Measurements from ENCODE around the gene MAP4K4. TPM values are rescaled to one million over a fixed set of nuclear protein-coding genes. Genes with fewer than 3 reads are reported as not detected.

MAP4K4 gene
- polyA plus RNA-seq, 1 experiment: 53.5 TPM

- DNase-seq (ENCODE audit: low read depth): no peak
- CTCF ChIA-PET: no interaction called here
These were observed 89.6 kb downstream of the MAP4K4 start for GRCh38 chr2:101787097-101787496.

GRCh38 chr2:101788565-101788964 is 91.1 kb downstream of the MAP4K4 start:
- ChIA-PET POLR2A (no interaction called here), CTCF (no interaction called here)
- Histone ChIP-seq H3K4me3 (ENCODE audit: low read depth, low read length) (no peak overlapping the region), H3K36me3 (ENCODE audit: control insufficient read depth, insufficient read depth, low read length) (no peaks in the 10 kb centered on the region), H3K27me3 (ENCODE audit: control insufficient read depth, insufficient read depth, low read length) (no peaks in the 10 kb centered on the region)
- no peak for TF ChIP-seq CTCF (IDR thresholded peaks at IDR 0.05; ENCODE audit: insufficient read depth, low read depth, low read length)
- DNase-seq (ENCODE audit: low read depth): no peak

More at GRCh38 chr2:101787097-101787496, 89.6 kb downstream of the MAP4K4 start:
- no peaks in the 10 kb centered on the region for H3K36me3 ChIP-seq (ENCODE audit: control insufficient read depth, insufficient read depth, low read length)
- POLR2A ChIA-PET: no interaction called here
- TF ChIP-seq CTCF (IDR thresholded peaks at IDR 0.05; ENCODE audit: insufficient read depth, low read depth, low read length): no peak
- no peaks in the 10 kb centered on the region for H3K27me3 ChIP-seq (ENCODE audit: control insufficient read depth, insufficient read depth, low read length)
- no peak overlapping the region for H3K4me3 ChIP-seq (ENCODE audit: low read depth, low read length)

- Histone ChIP-seq H3K36me3 (ENCODE audit: control insufficient read depth, insufficient read depth, low read length) (no peaks in the 10 kb centered on the region), H3K4me3 (ENCODE audit: low read depth, low read length) (no peak overlapping the region), H3K27me3 (ENCODE audit: control insufficient read depth, insufficient read depth, low read length) (no peaks in the 10 kb centered on the region)
- no peak for DNase-seq (ENCODE audit: low read depth)
- TF ChIP-seq CTCF (IDR thresholded peaks at IDR 0.05; ENCODE audit: insufficient read depth, low read depth, low read length): no peak
- ChIA-PET POLR2A (no interaction called here), CTCF (no interaction called here)
These were observed 91.8 kb downstream of the MAP4K4 start for GRCh38 chr2:101788995-101789970.

- H3K36me3 ChIP-seq (ENCODE audit: control insufficient read depth, insufficient read depth, low read length): no peaks in the 10 kb centered on the region
- no peak for TF ChIP-seq CTCF (IDR thresholded peaks at IDR 0.05; ENCODE audit: insufficient read depth, low read depth, low read length)
- no peaks in the 10 kb centered on the region for H3K27me3 ChIP-seq (ENCODE audit: control insufficient read depth, insufficient read depth, low read length)
- no peak for DNase-seq (ENCODE audit: low read depth)
- POLR2A ChIA-PET: no interaction called here
- no peak overlapping the region for H3K4me3 ChIP-seq (ENCODE audit: low read depth, low read length)
- CTCF ChIA-PET: no interaction called here
These were observed 92.9 kb downstream of the MAP4K4 start for GRCh38 chr2:101790416-101790815.

- no peak for TF ChIP-seq CTCF (IDR thresholded peaks at IDR 0.05; ENCODE audit: insufficient read depth, low read depth, low read length)
- CTCF ChIA-PET: no interaction called here
- DNase-seq (ENCODE audit: low read depth): peak; percentile 69
- Histone ChIP-seq H3K36me3 (ENCODE audit: control insufficient read depth, insufficient read depth, low read length) (no peaks in the 10 kb centered on the region), H3K4me3 (ENCODE audit: low read depth, low read length) (no peak overlapping the region), H3K27me3 (ENCODE audit: control insufficient read depth, insufficient read depth, low read length) (no peaks in the 10 kb centered on the region)
- POLR2A ChIA-PET: no interaction called here
These were observed 93.3 kb downstream of the MAP4K4 start for GRCh38 chr2:101790857-101791256.

Data from BJ (cell line).